Astrocyte of the cerebellum (primary cell): Measurements from ENCODE around the gene PEAK3.

Source experiments
- DNase-seq: peaks from one replicate; pipeline ENCODE4 v3.0.0-alpha.2; 2011; ENCODE audit warnings: low read depth
- H3K4me3 ChIP-seq: 2 replicates; pipeline ENCODE4 v1.5.1; 2011; ENCODE audit warnings: mild to moderate bottlenecking, low read depth, low read length, moderate library complexity
- CTCF ChIP-seq: IDR thresholded peaks from 2 replicates; pipeline ENCODE4 v1.5.1; 2012; ENCODE audit warnings: low read length, low read depth, moderate library complexity, mild to moderate bottlenecking; ENCODE audit errors: missing control alignments
- in situ Hi-C: cut with HindIII; loops from 2 replicates; pipeline ENCODE4 v1.10.0; 2017; ENCODE audit warnings: low sequenced_read_pairs

PEAK3 gene

GRCh38 chr19:2229103-2230032 is 52.6 kb downstream of the PEAK3 start:
- TF ChIP-seq CTCF = no peak
- DNase-seq = no peak
- H3K4me3 ChIP-seq = no peak overlapping the region
- in situ Hi-C loops = no loop called here

- DNase-seq = no peak
- no peak overlapping the region for H3K4me3 ChIP-seq
- TF ChIP-seq CTCF = no peak
- in situ Hi-C loops = no loop called here
These were observed 53.6 kb downstream of the PEAK3 start for GRCh38 chr19:2228157-2229030.

- in situ Hi-C loops = no loop called here
- no peak for TF ChIP-seq CTCF
- no peak overlapping the region for H3K4me3 ChIP-seq
- DNase-seq = no peak
These were observed 54.4 kb downstream of the PEAK3 start for GRCh38 chr19:2227415-2228156.

- in situ Hi-C loops = no loop called here
- H3K4me3 ChIP-seq = no peak overlapping the region
- no peak for TF ChIP-seq CTCF
- DNase-seq = no peak
These were observed 55.1 kb downstream of the PEAK3 start for GRCh38 chr19:2226840-2227360.

- in situ Hi-C loops = no loop called here
- DNase-seq = no peak
- TF ChIP-seq CTCF = no peak
- no peak overlapping the region for H3K4me3 ChIP-seq
These were observed 55.7 kb downstream of the PEAK3 start for GRCh38 chr19:2226051-2226839.
